Tibial nerve (tissue), 3 donors: ENCODE data around the gene FOXP4.

Experiments
- CTCF ChIP-seq, 5 experiments: fragments of 200-600 bp in 3 of 5; fragments of 450-650 bp in 2 of 5; sonication (generic) in 3 of 5; IDR thresholded peaks; one replicate each; pipeline ENCODE4 v1.5.1; 2016 to 2019; ENCODE audit warnings: antibody characterized with exemption in 5 of 5, mild to moderate bottlenecking in 3 of 5, moderate library complexity in 2 of 5
- POLR2A ChIP-seq, 2 donors: fragments of 450-650 bp; IDR thresholded peaks; one replicate each; pipeline ENCODE4 v1.6.1; 2017; ENCODE audit warnings: antibody characterized with exemption in 2 of 2, mild to moderate bottlenecking in 2 of 2, moderate library complexity in 2 of 2

- TF ChIP-seq POLR2A (IDR thresholded peaks at IDR 0.05), result no peak
- no peak for TF ChIP-seq CTCF (IDR thresholded peaks at IDR 0.05)
Observed at GRCh38 chr6:41598670-41599014, 52.5 kb downstream of the FOXP4 start.
